ENCODE results near the gene NT5C3A. TPM values are rescaled to one million over a fixed set of nuclear protein-coding genes. Genes with fewer than 3 reads are reported as not detected.

The NT5C3A gene
- total and polyA plus RNA-seq, 2 experiments from 2014 or later, result 28.5 to 45.8 TPM

DNA sequence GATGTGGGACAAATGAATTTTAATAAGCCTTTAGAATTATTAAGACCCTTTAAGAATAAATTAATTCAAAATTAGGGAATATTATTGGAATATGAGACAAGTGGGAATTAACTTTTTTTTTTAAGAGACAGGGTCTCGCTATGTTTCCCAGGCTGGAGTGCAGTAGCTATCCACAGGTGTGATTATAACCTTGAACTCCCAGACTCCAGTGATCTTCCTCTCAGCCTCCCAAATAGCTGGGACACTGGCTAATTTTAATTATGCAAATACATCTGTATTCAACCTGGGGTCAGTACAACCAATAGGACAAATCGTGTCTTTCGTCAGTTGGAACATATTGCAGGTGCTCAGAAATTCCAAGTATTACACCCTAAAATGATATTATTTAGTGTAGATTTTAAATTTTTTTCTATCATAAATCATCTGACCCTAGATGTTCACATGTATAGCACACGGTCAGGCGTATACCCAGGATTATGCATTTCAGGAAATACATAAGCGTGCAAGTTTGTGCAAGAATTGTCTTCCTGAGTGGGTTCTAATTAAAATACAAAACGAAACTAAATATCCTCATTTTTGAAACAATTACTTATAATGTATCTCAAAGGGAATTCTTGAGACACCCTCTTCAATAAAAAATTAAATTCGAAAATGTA, 1.2 kb downstream of the NT5C3A start:
- Histone ChIP-seq H3K36me3 (ENCODE audit: insufficient read depth) (no peaks in the 10 kb centered on the region), H3K4me3 (peak overlapping the region; percentile 73), H3K79me2 (replicated peaks; ENCODE audit: insufficient read depth) (peaks cover 59% of the 10 kb centered on the region), H4K20me1 (replicated peaks; ENCODE audit: insufficient read depth) (peaks cover 36% of the 10 kb centered on the region), H3K27ac (ENCODE audit: low read depth) (no peak overlapping the region), H3K4me2 (peak overlapping the region; percentile 81), H2AFZ (no peak overlapping the region), H3K9me2 (ENCODE audit: insufficient read depth) (no peaks in the 10 kb centered on the region), H3F3A (replicated peaks; ENCODE audit: low read depth) (no peaks in the 10 kb centered on the region), H3K27me3 (ENCODE audit: insufficient read depth) (no peaks in the 10 kb centered on the region), H3K4me1 (ENCODE audit: insufficient read depth) (peaks cover 17% of the 10 kb centered on the region; the same call in 1 of the 2 replicates)
- Mint-ChIP-seq H3K9me3 (peaks cover 27% of the 10 kb centered on the region), H3K27ac (no peak overlapping the region), H3K4me1 (peaks cover 15% of the 10 kb centered on the region), H3K27me3 (ENCODE audit: insufficient read depth, low read depth, poor library complexity) (peaks cover 6% of the 10 kb centered on the region), H3K36me3 (ENCODE audit: low read depth) (peaks cover 27% of the 10 kb centered on the region), H3K4me3 (peak overlapping the region; percentile 94)
- TF ChIP-seq REST (IDR thresholded peaks at IDR 0.05; ENCODE audit: unreplicated experiment) (no peak), ZNF114 (CRISPR knock-in tag; IDR thresholded peaks at IDR 0.05) (no peak), POLR2AphosphoS5 (IDR thresholded peaks at IDR 0.05; ENCODE audit: low read depth) (no peak), NANOG (IDR thresholded peaks at IDR 0.05; ENCODE audit: borderline replicate concordance) (no peak), ETS1 (IDR thresholded peaks at IDR 0.05) (no peak), EZH2phosphoT487 (IDR thresholded peaks at IDR 0.05; ENCODE audit: unreplicated experiment) (no peak), ZNF331 (CRISPR knock-in tag; IDR thresholded peaks at IDR 0.05; ENCODE audit: low read depth) (no peak), CTCF (conservative IDR thresholded peaks at IDR 0.05; ENCODE audit: low read depth in 2 of 2) (no peak), CREB1 (CRISPR knock-in tag; IDR thresholded peaks at IDR 0.05; ENCODE audit: low read depth) (no peak), JUNB (IDR thresholded peaks at IDR 0.05; ENCODE audit: unreplicated experiment) (no peak), STAT1 (IDR thresholded peaks at IDR 0.05; ENCODE audit: unreplicated experiment) (no peak), EZH2 (IDR thresholded peaks at IDR 0.05; ENCODE audit: low read depth, unreplicated experiment) (no peak)
- TF ChIP-seq, protein P1, sequence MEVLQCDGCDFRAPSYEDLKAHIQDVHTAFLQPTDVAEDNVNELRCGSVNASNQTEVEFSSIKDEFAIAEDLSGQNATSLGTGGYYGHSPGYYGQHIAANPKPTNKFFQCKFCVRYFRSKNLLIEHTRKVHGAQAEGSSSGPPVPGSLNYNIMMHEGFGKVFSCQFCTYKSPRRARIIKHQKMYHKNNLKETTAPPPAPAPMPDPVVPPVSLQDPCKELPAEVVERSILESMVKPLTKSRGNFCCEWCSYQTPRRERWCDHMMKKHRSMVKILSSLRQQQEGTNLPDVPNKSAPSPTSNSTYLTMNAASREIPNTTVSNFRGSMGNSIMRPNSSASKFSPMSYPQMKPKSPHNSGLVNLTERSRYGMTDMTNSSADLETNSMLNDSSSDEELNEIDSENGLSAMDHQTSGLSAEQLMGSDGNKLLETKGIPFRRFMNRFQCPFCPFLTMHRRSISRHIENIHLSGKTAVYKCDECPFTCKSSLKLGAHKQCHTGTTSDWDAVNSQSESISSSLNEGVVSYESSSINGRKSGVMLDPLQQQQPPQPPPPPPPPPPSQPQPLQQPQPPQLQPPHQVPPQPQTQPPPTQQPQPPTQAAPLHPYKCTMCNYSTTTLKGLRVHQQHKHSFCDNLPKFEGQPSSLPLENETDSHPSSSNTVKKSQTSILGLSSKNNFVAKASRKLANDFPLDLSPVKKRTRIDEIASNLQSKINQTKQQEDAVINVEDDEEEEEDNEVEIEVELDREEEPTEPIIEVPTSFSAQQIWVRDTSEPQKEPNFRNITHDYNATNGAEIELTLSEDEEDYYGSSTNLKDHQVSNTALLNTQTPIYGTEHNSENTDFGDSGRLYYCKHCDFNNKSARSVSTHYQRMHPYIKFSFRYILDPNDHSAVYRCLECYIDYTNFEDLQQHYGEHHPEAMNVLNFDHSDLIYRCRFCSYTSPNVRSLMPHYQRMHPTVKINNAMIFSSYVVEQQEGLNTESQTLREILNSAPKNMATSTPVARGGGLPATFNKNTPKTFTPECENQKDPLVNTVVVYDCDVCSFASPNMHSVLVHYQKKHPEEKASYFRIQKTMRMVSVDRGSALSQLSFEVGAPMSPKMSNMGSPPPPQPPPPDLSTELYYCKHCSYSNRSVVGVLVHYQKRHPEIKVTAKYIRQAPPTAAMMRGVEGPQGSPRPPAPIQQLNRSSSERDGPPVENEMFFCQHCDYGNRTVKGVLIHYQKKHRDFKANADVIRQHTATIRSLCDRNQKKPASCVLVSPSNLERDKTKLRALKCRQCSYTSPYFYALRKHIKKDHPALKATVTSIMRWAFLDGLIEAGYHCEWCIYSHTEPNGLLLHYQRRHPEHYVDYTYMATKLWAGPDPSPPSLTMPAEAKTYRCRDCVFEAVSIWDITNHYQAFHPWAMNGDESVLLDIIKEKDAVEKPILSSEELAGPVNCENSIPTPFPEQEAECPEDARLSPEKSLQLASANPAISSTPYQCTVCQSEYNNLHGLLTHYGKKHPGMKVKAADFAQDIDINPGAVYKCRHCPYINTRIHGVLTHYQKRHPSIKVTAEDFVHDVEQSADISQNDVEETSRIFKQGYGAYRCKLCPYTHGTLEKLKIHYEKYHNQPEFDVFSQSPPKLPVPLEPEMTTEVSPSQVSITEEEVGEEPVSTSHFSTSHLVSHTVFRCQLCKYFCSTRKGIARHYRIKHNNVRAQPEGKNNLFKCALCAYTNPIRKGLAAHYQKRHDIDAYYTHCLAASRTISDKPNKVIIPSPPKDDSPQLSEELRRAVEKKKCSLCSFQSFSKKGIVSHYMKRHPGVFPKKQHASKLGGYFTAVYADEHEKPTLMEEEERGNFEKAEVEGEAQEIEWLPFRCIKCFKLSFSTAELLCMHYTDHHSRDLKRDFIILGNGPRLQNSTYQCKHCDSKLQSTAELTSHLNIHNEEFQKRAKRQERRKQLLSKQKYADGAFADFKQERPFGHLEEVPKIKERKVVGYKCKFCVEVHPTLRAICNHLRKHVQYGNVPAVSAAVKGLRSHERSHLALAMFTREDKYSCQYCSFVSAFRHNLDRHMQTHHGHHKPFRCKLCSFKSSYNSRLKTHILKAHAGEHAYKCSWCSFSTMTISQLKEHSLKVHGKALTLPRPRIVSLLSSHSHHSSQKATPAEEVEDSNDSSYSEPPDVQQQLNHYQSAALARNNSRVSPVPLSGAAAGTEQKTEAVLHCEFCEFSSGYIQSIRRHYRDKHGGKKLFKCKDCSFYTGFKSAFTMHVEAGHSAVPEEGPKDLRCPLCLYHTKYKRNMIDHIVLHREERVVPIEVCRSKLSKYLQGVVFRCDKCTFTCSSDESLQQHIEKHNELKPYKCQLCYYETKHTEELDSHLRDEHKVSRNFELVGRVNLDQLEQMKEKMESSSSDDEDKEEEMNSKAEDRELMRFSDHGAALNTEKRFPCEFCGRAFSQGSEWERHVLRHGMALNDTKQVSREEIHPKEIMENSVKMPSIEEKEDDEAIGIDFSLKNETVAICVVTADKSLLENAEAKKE (CRISPR knock-in tag; IDR thresholded peaks at IDR 0.05), result no peak
- ATAC-seq (no peak), DNase-seq (ENCODE audit: low spot score) (no peak)

All from GM23338 (cell line).